ENCODE data around the gene CELF1.

CELF1 gene

DNA sequence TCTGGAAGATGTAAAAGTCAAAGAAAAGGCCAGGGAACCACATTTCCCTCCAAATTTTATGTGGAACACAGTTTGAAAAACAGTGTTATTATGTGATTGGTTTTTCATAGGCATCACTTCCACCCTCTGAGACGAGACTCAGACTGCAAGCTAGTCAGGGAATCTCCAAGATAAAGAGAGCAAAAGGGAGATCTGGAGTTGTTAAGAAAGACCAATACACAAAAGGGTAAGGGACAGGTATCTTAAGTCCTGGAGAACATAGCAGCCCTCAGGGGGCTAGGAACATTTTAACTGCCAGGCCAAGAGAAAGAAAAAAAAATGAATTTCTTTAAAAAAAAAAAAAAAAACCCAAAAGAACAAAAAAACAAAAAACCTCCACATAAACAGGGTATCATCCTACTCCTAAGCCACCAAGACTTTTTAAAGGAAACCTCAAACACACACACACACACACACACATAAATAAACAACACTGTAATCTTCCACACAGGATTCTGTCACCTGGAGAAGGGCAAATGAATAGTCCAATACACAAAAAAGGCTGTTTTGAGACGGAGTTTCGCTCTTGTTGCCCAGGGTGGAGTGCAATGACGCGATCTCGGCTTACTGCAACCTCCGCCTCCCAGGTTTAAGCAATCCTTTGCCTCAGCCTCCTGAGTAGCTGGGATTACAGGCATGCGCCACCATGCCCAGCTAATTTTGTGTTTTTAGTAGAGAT, 44.5 kb downstream of the CELF1 start:
- DNase-seq, result no peak

DNA sequence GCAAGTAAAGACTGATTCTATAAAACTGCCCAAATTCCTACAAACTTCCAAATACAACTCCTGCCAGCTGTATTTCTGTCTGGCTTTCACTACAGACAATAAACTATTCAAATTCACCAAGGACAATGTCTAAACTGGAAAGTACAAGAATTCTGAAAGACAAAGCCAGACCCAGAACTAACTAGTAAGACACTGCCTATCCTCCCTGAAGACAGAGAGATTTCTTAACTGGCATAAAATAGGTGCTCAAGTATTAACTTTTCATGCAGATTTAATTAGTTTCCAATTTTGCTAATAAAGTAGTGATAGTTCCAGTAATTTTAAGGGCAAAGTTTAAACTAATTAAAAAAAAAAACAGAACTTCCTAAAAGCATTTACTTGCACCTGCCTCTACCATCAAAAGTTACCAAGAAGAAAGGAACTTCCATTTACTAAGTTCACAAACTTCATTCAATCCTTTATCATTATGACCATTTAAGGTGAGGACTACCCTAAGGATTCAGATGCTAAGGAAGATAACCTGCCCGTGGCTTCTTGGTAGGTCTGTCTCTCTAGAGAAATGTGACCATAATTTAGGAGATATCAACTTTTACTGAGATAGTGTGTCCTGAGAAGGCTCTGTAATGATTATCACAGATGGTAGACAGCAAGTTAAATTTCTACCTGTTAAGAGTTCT, 45.2 kb downstream of the CELF1 start:
- DNase-seq, result no peak

DNA sequence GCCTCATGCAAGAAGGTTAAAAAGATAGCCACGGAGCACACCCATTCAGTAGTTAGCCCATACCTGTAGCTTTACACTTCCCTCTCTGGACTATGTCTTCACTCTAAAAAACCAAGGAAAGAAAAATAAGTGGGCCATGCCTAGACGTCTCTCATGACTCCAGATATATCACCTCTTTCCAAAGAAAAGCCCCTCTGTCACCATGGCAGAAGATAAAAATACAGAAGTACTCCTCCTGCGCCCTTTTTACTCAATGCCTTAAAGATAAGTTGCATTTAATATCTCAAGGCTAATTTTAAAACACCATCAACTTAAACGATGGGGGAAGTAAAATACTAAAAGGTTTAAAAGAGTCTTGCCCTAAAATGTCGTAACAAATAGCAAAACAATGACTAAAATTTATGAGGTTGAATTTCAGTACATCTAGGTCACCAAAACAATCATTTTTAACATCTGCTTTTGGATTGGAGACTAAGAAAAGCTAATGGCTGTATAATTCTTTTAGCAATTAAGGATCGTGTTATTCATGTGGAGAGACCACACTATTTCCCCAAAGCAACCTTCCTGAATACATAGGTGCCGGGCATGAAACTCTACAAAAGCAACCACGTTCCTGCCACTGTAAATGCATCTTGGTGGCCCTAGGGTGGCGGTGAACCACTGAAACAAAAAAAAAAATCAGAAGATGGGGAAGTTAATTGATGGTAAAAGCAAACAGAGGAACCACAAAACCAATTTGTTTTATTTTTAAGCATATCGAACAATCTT, 46.0 kb downstream of the CELF1 start:
- no peak for DNase-seq

DNA sequence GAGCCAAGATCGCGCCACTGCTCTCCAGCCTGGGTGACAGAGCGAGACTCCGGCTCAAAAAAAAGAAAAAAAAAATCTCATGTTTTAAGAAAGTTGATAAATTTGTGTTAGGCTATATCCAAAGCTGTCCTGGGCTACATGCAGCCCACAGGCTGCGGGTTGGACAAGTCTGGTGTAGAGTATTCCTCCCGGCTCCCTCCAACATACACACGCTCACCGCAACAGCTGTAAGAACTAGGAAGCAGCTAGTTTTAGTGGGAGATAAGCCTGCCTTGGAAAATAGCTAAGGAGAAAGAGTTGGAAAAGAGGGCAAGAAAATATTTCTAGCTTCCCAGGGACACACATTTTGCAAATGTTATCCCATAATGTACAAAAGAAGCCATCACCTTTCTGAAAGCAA, 46.6 kb downstream of the CELF1 start:
- DNase-seq, result no peak

DNA sequence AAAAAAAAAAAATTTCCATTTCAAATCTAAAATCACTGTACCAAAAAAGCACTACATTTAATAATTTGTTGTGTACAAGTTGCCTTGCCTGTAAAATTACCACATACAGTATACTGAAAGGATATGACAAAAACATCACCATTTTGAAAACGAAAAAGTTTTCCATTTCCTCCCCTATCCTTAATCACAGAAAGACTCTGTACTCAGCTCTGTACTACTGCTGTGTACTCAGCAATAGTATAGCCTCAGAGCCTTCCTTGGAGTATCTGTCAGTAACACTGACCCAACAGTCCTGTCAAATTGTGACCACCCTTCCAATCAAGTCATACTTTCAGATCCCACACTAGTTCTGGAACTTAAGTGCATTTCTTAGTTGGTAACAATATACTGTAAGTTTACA, 48.0 kb downstream of the CELF1 start:
- peak in 1 of 5 donors; percentile 12 for DNase-seq

DNA sequence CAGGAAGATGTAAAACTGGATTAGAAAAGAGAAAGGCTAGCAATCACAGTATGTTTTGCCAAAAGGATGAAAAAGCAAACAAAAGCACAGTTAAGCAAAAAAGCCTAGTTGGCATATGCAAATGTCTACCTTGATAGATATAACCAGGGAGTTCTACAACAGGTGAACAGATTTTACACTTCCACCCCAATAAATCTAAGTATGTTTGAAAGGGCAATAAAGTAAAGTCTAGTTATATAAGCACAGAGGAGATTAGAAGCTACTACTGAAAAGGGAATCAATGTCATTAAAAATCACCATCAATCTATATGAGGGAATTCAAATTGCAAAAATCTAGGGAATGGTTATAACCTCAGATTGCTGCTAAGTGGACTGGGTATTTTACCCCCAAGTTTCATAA, 49.7 kb downstream of the CELF1 start:
- no peak for DNase-seq

DNA sequence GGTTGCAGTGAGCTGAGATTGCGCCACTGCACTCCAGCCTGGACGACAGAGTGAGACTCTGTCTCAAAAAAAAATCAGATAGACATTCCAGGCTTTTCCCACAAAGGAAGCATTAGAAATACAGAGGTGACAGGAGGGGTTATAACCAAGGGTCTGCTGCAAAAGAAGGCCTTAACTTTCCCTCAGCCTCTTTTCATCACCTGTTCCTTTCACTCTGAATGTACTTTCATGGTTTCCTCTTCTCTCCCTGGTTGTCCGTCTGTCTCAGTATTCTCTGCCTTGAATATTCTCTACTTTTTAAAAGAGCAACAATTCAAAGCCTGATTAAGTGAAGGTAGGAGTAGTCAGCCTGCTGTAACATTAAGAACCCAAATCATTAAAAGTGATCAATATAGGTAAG, 50.2 kb downstream of the CELF1 start:
- no peak for DNase-seq

DNA sequence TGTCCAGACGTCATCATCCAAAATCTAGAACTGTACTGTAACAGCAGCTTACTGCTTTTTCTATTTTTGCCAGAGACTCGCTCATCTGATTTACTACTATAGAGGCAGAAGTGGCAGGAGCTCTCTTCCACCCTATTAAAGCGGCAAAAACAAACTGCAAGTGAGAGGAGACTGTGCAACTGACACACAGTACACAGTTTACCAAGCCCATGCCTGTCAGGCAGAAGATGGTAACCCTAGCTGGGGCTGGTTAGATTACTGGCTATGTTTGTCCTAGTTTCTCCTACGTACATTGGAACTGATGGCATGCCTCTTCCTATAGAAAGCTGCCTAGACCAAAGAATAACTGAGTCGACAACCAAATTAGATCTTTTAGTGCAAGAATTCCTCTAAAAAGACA, 51.8 kb downstream of the CELF1 start:
- no peak for DNase-seq

DNA sequence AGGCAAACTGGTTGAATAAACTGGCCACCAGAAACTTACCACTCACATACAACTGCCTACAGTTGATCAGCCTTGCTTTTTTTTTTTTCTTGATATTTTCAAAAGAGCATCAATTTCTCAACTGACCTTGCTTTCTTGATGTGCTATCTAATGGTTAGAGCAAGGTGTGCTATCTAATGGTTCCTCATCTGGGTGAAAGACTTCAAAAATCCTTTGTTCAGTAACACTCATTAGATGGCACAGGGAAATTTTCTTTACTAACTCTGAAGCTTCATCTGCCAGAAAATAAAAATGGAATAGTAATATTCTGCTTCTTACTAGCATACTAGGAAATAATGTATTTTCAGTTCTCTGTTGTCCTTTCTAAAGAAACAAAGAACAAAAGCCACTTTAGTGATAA, 52.8 kb downstream of the CELF1 start:
- no peak for DNase-seq

DNA sequence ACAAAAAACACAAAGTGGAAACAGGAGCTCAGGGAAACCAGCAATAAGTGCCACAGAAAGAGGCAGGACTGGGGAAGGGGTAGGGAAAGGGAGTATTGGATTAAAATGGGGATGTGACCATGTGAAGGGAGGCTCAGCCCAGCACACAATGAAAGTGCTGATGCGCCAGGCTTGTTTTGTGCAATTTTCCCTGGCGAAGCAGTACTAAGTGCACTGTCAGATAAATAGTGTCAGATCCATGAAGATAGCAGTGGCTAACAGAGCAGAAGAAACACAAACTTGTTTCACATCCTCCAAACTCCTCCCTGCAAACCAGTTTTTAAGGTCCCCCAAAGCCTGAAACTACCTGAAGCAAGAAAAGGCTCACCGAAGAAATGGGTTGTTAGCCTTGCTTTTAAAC, 53.3 kb downstream of the CELF1 start:
- no peak for DNase-seq

DNA sequence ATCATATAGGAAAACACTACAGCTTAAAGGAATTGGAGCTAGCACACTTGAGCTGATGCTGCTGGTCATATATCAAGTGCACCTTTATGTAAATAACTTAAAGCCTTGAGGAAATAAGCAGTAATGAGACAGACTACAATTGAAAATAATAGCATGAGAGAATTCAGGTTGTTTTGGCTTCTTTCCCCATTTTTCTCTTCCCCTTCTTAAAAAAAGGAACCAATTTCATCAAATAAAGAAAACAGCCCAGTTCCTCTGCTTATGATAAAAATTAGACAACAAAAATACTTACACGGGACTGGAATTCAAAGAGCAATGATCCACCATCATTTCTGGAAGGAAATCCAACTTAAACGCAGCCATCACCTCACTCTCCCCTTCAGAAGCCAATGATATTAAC, 53.8 kb downstream of the CELF1 start:
- no peak for DNase-seq

DNA sequence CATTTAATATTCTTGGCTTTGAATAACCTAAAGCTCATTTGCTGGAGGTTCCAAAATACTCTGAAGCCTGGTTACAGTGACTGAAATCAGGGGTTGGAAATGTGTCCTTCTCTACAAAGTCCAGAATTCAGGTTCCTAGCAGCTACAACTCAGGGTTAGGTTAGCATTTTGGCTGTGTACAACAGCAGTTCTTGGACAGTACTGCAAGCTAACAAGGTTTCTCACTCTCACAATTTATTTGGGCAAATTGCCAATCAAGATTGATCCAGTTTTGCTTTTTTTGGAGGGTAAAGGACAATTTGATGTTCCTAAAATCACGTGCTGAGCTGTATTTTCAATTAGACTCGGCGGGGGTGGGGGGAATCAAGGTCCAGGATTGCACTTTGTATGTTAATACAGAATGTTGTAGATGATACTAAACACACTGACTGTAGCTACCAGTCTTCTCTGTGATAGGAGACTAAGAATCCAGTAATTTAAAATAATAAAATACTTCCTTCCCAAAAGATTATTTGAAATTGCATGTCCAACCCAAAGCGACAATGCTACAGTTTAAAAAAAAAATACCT, 54.3 kb downstream of the CELF1 start:
- DNase-seq, result no peak

DNA sequence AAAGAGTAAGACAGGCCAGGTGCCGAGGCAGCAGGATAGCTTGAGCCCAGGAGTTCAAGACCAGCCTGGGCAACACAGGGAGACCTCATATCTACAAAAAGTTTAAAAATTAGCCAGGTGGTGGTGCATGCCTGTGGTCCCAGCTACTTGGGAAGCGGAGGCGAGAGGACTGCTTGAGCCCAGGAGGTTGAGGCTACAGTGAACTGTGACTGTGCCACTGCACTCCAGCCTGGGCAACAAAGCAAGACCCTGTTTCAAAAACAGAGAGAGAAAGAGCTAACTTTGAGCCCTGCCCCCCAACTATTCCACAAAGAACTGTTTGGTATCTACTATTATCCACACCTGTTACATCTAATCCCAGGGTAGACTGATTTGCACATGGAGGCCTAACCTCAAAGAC, 54.8 kb downstream of the CELF1 start:
- no peak for DNase-seq

DNA sequence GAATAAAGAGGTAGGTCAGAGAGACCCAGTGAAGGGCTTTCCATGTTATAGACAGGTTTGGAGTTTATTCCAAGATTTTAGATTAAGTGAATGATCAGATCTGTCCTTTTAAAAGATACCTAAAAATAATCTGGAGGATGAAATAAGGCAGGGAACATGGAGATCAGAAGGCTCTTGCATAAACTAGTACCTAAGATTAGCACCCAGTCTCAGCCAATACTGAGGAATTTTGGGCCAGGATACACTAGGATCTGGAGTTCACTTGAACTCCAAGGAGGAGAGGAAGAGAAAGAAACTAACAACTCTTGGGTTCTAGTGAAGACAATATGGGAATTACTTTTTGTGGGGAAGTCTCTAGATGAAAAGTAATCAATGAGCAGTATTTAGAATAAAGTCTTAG, 56.1 kb downstream of the CELF1 start:
- no peak for DNase-seq

DNA sequence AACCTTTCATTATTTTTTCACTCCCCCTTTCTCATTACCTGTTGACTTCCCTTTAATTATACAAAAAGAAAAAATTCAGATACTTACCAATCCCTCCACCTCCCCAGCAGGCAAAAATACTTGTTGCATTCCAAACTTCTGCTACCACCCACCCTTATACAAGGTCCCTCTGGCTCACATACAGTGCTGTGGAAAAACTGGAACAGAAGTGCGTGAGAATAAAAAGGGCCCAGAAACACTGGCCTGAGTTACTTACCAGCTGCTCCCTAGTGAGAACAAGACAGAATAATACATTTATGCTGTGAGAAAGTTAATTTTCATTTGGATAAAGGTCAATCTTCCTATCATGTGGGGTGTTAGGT, 57.1 kb downstream of the CELF1 start:
- DNase-seq, result no peak

DNA sequence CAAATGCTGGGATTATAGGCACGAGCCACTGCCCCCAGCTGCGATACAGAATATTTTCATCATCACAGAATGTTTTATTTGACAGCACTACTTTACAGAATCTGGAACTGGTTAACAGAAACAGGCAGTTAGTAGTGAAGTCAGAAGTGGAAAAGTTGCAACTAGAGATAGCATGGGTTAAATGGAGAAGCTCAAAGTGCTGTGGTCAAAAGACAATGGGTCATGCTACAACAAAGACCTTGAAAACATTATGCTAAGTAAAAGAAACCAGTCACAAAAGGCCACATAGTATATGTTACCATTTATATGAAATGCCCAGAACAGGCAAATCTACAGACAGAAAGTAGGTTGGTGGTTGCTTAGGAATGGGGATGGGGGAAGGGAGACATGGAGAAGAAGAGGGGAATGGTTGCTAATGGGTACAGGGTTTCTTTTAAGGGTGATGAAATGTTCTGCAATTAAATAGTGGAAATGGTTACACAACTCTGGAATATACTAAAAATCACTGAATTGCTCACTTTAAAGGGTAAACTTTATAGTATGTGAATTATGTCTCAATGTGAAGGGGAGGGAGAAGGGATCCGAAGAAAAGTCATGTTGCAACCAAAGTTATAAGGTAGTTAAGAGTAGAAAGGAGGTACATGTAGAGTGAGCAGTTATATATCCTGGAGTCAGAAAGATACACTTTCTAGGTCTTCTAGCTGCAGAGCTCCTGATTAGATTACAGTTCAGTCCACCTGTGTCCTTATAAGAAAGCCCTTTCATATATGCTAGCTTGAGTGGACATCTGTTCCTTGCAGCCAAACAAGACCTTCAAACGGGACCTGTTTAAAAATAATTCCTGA, 57.7 kb downstream of the CELF1 start:
- DNase-seq, result no peak

DNA sequence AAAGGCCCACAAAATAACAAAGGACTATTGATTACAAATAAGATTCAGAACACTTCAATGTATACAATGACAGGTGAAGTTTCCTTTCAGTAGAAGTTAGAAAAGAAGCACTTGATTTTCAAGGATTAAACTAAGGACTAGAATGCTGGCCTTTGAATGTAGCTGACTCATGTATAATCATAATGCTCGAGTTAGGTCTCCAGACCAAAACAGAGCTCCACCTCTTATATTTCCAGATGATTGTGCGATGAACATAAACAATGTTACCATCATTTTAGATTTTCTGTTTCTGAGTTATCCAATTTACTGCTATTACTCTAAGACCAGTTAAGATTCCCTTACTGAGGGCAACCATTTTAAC, 63.6 kb downstream of the CELF1 start:
- no peak for DNase-seq

DNA sequence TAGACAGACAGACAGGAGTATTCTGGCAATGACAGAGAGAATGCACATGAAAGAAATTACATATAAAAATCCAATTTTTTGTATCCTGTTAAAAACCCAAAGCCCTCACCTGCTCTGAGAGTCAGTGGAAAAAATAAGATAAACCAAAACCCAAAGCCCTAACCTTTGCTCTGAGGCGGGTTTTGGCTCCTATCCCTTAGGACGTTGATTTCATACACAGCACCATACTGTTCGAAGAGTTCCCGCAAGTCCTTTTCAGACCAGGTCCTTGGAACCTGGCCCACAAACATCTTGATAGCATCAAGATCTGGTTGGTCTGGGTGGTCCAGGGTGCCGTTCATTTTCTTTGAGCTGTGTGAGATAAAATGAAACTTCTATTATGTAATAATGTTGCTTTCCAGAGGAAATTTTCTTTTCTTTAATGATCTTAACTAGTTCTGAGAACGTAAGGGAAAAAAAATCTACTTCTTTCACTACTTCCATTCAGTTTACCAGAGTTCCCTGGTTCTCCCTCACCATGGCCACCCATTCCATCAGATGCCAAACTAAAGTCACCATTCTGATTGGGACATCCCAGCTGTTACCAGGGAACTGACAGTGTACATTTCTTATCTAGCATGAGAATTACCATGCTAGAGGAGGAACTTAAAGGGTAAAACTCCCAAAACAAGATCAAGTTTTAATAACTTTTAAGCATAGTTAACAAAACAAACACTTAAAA, 64.1 kb downstream of the CELF1 start:
- no peak for DNase-seq

DNA sequence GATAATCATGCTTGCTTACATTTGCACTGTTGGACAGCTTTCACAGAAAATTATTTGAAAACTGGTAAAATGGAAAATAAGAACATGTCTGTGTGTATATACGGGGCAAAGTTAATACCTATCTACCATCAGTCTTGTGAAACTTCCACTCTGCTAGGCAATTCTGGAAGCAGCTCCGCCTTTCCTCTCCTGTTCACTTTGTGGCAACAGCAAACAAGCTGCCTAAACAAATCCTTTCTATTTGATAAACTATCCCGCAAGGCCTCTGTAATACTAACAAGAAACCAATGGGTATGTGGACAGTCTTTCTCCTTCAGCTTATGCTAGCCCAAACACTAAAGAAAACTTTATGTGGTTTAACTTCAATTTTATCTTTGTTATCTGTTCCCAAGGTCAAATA, 64.8 kb downstream of the CELF1 start:
- no peak for DNase-seq

DNA sequence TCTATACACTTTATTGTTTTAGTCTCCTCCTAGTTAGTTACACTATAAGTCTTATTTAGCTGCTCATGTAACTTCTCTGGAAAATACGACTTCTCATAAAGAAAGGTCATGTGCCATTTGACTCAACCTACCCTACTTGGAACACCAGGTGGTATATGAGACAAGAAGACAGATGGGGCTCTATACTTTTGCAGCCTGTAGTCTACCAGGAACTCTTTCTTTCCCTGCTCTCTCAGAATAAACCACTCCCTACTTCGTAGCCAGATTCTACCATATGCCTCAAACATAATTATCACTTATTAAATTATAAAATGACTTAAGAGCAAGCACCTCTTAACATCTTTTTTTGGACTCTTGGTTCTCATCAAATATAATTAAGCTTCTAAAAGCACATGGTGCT, 65.5 kb downstream of the CELF1 start:
- no peak for DNase-seq

DNA sequence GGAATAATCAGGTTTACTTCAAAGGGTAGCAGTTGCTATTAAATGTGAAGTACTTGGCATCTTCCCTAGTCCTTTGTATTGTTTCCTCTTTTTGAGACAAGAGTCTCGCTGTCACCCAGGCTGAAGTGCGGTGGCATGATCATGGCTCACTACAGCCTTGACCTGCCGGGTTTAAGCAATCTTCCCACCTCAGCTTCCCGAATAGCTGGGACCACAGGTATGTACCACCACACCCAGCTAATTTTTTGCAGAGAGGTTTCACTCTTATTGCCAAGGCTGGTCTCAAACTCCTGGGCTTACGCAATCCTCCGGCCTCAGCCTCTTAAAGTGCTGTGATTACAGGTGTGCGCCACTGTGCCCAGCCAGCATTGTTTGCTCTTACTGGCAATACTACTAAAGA, 67.8 kb downstream of the CELF1 start:
- no peak for DNase-seq

DNA sequence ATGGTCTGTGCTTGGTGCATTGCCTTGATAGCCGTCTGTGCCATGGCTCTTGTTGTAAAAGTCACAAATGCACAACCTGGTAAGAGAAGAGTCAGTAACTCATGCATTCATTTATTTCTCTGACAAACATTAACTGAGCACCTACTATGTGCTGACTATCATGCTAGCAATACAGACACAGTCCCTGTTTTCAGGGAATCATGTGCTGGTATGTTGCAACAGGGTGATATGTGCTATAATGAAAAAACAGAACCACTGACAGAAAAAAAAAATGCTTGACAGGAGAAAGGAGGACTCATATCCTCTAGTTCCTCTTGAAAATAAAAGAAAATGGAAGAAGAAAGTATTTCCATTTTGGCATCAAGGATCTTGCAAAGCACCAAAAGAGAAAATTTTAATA, 69.5 kb downstream of the CELF1 start:
- DNase-seq, result no peak
